ENCODE results near the gene CHFR.
"Not testable (repeated sequence)": the region's sequence is repeated elsewhere in the genome, so short reads cannot be mapped to it uniquely, and the experiment has no call there.

CHFR gene

GRCh38 chr12:132840536-132840935 lies 46.9 kb downstream of the CHFR start:
- DNase-seq (ENCODE audit: low read depth): no peak

GRCh38 chr12:132839558-132840235 lies 47.7 kb downstream of the CHFR start:
- DNase-seq (ENCODE audit: low read depth): no peak

- no peak for DNase-seq (ENCODE audit: low read depth)
Measured at GRCh38 chr12:132838410-132839080, 48.9 kb downstream of the CHFR start.

DNA sequence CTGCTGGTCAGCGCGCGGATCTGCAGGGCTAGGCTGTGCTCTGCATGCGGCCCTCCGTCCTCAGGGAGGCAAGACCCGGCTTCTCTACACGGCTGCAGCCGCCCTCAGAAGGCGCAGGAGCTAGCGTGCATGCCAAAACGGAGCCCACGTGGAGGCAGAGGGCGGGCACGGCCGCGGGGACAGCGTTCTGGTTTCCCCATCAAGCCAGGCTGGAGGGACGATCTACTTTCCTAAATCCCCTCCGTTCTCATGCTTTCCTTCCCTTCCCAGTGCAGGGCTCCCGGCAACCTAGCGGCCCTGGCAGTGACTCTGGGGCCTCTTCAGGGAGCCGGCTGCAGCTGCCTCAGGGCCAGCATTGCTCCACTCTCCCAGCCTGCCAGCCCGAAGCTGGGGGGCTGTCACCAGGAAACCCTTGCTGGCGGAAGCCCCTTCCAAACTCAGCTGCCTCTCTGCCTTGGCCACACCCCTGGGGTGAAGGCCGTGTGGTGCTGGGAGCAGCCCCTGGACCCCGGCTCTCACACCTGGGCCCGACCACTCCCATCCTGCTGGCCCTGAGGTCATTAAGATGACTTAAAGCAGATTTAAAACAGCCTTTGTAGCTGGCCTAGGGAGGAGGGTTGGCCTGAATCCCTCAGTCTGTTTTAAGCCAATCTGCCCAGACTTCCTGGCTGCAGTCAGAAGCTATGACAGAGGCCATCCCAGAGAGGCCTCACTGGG lies 49.6 kb downstream of the CHFR start:
- DNase-seq (ENCODE audit: low read depth): no peak

DNA sequence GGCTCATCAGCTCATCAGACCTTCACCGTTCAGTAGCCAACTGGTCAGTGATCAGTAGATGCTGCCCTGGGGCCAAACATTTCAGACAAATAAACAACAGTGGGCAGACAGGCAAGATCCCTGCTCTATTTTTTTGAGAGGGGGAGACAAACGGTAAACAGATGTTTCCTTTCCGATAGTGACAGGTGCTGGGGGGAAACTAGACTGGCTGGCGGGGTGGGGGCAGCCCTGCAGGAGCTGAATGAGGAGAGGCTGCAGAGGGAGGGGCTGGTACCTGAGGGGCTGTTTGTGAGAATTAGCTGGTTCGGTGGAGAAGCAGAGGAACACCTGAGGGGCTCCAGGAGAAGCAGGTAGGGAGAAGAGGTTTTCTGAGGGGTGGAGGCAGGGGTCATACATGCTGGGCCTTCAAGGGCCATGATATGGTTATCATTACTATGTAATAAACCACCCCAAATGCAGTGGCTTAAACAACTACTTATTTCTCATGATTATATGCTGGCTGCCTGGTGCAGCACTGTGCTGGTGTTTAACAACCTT lies 50.5 kb downstream of the CHFR start:
- no peak for DNase-seq (ENCODE audit: low read depth)

DNA sequence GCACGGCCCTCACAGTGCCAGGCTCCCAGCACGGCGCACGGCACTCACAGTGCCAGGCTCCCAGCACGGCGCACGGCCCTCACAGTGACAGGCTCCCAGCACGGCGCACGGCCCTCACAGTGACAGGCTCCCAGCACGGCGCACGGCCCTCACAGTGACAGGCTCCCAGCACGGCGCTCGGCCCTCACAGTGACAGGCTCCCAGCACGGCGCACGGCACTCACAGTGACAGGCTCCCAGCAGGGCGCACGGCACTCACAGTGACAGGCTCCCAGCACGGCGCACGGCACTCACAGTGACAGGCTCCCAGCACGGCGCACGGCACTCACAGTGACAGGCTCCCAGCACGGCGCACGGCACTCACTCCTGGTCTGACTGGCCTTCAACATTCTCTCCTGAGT lies 51.2 kb downstream of the CHFR start:
- not testable (repeated sequence) for DNase-seq (ENCODE audit: low read depth)

DNA sequence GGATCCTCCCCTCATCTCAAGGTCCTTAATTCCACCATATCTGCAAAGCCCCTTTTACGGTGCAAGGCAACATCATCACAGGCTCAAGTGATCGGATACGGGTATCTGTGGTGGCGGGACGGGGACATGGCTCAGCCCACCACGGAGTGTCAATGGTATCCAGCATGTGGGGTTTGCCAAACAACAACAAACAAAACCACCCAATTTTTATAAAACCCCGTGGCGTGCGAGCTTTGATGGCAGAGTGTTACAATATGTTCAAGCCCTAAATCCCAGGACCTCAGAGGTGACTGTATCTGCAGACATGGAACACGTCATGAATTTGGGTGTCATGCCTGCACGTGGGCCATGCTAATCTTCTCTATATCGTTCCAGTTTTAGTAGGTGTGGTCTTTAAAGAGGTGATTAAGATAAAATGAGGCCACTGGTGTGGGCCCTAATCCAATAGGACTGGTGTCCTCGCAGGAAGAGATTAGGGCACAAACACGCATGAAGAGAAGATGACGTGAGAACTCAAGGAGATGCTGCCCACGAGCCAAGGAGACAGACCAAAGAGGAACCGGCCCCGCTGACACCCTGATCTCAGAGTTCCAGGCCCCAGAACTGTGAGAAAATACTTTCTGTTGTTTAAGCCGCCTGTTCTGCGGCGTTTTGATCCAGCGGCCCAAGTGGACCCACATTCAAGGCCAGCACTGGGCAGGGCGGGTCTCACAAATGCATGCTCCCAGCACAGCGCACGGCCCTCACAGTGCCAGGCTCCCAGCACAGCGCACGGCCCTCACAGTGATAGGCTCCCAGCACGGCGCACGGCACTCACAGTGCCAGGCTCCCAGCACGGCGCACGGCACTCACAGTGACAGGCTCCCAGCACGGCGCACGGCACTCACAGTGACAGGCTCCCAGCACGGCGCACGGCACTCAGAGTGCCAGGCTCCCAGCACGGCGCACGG lies 52.1 kb downstream of the CHFR start:
- DNase-seq (ENCODE audit: low read depth): no peak

DNA sequence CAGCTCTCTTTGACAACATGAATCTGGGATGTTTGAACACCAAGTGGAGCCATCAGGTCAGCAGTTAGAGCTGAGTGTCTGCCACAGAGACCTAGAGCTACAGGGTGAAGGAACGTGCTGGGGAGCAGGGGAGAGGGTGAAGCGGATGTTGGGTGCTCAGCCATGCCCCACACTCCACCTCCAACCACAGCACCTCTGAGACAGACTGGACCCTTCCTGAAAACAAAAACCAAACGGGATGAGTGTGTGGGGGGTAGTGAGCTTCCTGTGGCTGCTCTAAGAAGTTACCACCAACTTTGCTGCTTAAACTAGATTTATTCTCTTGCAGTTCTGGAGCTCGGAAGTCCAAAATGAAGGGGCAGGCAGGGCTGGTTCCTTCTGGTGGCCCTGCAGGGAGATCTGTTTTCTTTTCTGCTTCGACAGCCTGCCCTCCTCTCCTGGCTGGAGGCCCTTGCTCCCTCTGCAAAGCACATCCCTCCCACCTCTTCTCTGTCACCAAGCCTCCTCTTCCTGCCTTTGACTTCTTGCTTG lies 53.2 kb downstream of the CHFR start:
- DNase-seq (ENCODE audit: low read depth): no peak

GRCh38 chr12:132833341-132833740 lies 54.1 kb downstream of the CHFR start:
- DNase-seq (ENCODE audit: low read depth): no peak

DNA sequence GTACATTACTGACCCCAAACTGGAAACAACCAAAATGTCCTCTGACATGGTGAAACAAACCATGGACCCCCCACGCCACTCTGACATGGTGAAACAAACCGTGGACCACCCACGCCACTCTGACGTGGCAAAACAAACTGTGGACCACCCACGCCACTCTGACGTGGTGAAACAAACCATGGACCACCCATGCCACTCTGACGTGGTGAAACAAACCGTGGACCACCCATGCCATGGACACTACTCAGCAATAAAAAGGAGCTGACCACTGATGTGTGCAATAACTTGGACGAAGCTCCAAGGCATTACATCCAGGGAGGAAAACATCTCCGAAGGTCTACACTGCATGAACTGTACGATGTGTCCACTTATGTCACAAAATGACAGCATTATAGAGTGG lies 55.6 kb downstream of the CHFR start:
- no peak for DNase-seq (ENCODE audit: low read depth)

- peak; percentile 94 for DNase-seq (ENCODE audit: low read depth)
Measured at GRCh38 chr12:132828706-132829534, 58.5 kb downstream of the CHFR start, which contains the start of gene GOLGA3. GOLGA3 (minus strand) TSS chr12:132828869; CDS start chr12:132822128, 6,741 bp downstream.

DNA sequence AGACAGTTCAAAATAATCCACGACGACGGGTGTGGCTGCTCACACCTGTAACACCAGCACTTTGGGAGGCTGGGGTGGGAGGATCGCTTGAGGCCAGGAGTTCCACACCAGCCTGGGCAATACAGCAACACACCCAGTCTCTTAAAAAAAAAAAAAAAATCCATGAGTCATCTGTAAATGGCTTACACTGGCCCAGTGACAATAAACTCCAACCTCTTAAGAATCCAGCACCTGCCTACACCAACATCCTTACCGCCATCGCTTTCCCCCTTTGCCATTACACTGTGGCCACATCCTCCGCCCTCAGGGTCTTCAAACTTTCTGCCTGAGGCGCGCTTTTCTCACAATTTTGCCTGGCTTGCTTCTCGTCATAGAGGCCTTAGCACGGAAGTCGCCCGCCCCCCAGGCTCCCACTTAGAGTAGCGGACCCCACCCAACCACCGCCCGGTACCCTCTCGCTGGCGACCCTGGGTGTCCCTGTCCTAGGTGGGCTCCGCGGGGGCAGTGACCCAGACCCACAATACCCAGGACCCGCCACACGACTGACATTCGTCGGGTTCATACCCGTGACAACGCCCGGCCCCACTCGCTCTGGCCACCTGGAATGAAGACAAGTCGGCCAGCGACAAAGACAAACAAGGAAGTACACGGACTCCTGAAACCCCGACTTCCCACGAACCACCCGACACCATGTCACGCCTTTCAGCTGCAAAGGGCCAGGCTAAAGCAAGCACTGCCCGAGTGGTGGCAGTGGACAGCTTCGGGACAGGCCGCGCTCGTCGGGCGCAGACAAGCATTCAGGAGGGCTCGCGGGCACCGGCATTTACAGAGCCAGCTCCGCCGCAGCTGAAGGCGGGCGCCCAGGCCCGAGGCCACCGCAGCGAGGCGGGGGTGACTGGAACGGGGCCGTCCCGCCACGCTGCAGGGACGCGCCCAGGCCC lies 59.4 kb downstream of the CHFR start:
- DNase-seq (ENCODE audit: low read depth): no peak

DNA sequence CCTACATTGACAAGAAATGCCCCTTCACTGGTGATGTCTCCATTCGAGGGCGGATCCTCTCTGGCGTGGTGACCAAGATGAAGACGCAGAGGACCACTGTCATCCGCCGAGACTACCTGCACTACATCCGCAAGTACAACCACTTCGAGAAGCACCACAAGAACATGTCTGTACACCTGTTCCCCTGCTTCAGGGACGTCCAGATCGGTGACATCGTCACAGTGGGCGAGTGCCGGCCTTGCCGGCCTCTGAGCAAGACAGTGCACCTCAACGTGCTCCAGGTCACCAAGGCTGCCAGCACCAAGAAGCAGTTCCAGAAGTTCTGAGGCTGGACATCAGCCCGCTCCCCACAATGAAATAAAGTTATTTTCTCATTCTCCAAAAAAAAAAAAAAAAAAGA lies 61.5 kb downstream of the CHFR start:
- DNase-seq (ENCODE audit: low read depth): no peak

GRCh38 chr12:132825089-132825488 lies 62.3 kb downstream of the CHFR start:
- no peak for DNase-seq (ENCODE audit: low read depth)

DNA sequence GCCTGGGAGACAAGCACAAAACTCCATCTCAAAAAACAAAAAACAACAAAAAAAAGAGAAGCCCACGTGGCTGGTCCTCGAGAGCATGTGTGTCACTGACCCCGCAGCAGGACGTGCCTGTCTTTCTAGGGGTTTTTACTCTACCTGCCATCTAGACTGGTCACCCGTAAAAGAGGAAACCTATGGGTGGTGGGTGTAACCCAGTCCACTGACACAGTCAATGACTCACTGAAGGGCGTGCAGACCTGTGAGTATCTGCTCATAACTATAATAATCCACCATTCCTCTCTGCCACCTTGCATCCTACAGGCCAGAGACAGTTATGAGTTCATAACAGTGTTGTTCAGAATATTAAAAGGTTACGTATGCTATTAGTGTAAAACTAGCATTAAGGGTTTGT lies 63.4 kb downstream of the CHFR start:
- no peak for DNase-seq (ENCODE audit: low read depth)

GRCh38 chr12:132818562-132818961 lies 68.8 kb downstream of the CHFR start:
- DNase-seq (ENCODE audit: low read depth): no peak

- no peak for DNase-seq (ENCODE audit: low read depth)
Measured at GRCh38 chr12:132814232-132814631, 73.2 kb downstream of the CHFR start.

DNA sequence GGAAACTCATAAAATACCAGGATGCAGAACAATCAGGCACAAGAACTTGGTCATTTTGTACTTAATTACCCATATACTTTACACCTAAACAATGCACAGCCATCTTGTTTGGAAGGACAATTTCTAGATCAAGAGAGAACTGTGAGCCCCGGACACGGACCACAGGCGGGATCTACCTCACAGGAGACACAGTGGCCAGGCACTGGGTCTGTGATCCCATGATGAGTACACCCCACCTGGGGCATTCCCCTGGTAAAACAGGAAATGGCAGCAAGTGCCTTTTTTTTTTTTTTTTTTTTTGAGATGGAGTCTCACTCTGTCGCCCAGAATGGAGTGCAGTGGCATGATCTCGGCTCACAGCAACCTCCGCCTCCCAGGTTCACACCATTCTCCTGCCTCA lies 74.0 kb downstream of the CHFR start:
- no peak for DNase-seq (ENCODE audit: low read depth)

DNA sequence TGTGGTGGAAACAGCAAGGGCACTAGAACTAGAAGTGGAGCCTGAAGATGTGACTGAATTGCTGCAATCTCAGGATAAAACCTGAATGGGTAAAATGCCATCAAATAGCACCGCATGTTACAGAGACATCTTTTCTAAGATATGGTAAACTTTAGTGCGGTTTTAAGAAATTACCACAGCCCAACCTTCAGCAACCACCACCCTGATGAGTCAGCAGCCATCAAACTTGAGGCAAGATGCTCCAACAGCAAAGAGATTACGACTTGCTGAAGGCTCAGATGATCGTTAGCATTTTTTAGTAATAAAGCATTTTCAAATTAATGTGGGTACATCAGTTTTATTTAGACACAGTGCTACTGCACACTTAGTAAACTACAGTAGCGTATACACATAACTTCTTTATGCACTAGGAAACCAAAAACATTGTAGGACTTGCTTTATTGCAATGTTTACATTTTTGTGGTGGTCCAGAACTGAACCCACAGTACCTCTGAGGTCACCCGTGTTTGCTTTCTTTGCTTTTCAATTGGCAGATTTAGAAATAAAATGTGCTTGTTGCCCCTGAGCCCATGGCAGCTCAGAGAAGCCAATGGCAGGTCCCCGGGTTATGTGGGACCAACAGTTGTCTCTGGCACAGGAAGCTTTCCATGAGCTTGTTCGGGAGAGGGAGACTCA lies 74.6 kb downstream of the CHFR start:
- no peak for DNase-seq (ENCODE audit: low read depth)

Measured in activated T-helper 1 cell treated with Interleukin-2 at 50 U/mL for 16 hours (primary cell).